ENCODE results near the gene ABHD1.
A peak's percentile ranks its signal among the peaks of the same experiment; 100 is the strongest.
"Not testable (repeated sequence)": the region's sequence is repeated elsewhere in the genome, so short reads cannot be mapped to it uniquely, and the experiment has no call there.

Gene ABHD1

DNA sequence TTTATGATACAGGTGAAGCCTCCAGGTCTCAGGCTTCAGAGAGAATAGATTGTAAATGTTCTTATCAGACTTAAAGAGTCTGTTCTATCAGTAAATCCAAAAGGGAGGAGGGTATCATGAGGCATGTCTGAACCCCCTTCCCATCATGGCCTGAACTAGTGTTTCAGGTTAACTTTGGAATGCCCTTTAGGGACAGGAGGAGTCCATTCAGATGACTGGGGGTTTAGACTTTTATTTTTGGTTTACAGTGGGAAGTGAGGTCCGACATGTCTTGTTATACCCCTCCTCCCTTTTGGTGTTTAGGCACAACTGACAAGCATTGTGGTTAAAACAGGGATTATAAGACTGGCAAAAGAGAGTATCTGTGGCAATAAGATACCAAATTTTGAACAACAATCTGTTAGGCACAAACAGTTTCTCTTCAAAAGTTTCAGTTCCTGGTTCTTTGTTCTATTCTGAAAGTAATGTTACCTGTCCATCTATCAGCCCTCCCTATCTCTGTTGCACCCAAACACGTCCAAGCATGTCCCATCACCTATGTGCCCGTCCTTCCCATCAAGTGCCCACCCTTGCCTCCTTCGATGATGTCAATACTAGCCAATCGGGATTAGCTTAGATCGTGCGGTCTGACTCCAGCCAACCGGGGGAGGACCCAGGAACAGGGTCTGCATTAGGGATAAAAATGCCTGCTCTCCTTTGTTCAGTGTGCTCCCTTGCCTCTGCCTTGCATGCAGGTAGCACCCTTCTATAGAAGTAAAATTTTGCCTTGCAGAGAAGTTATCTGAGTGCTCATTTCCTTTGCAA lies 41.5 kb downstream of the ABHD1 start:
- peak; percentile 32 for DNase-seq (ENCODE audit: low spot score)

DNA sequence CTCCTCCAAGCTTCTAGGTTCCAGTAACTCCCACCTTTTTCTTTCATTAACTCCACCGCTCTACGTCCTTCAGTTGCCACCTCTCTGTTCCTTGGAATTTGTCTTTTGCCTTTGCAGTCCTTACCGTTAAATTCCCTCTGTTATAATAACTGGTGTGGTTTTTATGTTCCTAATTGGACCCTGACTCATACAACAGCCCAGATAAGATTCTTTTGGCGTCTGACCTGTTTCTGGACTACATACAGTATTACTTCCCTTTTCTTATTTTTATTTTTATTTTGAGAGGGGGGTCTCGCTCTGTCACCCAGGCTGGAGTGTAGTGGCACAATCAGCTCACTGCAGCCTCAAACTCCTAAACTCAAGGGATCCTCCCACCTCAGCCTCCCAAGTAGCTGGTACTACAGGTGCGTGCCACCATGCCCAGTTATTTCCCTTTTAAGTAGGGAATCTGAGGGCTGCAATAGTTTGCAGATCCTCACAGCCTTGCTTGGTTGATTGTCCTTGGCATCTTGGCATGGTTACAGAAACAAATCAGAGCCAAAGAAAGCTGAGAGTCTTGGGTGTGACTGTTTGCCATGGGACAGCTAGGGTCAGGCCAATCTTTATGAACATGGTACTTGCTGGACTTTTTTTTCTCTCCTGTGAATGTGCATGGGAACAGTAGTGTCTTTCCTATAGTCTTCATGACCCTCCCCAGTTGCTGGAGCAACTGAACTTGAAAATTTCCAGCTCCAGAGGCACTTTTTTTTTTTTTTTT lies 47.1 kb downstream of the ABHD1 start:
- DNase-seq (ENCODE audit: low spot score), result no peak

DNA sequence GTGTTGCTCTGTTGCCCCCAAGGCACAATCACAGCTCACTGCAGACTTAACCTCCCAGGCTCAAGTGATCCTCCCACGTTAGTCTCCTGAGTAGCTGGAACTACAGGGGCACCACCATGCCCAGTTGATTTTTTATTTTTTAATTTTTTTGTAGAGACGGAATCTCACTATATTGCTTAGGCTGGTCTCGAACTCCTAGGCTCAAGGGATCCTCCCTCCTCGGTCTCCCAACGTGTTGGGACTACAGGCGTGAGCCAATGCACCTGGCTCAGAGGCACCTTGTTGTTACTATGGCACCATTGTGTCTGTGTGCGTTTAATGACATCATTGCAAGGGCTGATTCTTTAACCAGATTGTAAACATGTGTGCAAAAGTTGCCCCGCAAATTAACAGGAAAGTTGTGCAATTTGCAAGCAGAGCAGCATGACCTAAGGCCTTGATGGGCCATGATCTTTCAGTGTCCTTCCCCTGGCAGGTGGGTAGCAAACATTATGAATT lies 47.8 kb downstream of the ABHD1 start:
- DNase-seq (ENCODE audit: low spot score), result no peak

DNA sequence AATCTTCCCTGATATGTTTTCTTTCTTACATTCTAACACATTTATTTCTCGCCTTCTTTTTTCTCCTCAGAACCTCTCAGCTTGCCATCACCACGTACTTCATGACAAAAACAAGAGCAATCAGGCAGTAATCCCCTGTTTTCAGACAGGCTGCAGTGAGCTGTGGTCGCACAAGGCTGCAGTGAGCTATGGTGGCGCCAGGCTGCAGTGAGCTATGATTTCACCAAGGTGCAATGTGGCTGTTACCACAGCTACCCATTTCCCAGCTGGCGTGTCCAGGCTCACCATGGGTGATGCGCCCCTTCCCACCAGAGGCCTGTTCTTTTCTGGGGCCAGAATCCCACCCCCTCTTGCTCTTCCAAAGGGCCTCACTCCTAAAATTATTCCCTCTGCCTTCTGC lies 51.0 kb downstream of the ABHD1 start:
- DNase-seq (ENCODE audit: low spot score), result no peak

DNA sequence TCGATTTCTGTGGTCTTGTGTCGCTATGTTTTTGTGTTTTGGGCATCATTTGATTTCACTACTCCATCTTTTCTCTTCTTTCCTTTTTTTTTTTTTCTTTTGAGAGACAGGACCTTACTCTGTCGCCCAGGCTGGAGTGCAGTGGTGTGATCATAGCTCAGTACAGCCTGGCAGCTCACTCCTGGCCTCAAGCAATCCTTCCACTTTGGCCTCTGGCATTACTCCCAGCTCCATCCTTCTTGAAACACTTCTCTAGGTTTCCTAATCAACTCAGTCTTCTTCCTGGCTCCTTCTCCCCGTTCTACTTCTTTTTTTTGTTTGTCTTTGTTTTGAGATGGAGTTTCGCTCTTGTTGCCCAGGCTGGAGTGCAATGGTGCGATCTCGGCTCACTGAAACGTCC lies 51.7 kb downstream of the ABHD1 start:
- no peak for DNase-seq (ENCODE audit: low spot score)

DNA sequence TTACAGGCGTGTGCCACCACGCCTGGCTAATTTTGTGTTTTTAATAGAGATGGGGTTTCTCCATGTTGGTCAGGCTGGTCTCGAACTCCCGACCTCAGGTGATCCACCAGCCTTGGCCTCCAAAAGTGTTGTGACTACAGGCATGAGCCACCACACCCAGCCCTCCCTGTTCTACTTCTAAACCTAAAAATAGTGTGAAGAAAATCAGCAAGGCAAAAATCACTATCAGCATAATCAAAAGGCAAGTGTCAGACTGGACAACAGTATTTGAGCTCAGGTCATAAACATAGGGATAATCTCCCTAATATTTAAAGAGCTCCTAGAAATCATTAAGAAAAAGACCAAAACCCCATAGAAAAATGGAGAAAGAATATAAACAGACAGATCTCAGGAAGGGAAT lies 52.2 kb downstream of the ABHD1 start:
- not testable (repeated sequence) for DNase-seq (ENCODE audit: low spot score)

DNA sequence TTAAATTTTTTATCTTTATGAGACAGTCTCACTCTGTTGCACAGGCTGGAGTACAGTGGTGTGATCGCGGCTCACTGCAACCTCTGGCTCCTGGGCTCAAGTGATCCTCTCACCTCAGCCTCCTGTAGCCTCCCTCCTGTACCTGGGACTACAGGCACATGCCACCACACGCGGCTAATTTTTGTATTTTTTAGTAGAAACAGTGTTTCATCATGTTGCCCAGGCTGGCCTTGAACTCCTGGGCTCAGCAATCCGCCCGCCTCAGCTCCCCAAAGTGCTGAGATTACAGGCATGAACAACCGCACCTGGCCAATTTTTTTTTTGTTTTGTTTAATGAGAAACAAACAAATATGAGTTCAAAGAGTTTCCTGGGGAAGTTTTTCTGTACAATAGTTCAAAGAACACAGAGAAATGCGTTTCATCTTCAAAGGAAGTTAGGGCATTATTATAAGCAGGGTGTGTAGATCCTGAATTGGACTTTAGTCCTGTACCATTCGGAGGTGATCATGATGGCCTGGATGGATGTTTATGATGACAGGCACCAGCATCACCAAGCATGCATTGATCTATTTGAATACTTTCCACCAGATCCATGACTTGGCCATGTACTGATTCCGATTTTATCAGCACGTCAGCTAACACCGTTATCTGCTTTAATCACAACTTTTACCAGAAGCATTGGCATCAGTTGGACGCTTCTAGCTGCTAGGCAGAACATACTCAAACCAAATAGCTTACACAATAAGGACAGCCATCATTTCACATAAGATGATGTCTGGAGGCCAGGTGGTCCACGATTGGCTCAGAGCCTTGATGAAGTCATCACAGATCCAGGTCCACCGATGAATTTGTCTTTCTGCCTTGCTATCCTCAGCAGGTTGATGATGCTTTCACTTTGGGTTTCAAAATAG lies 54.1 kb downstream of the ABHD1 start:
- no peak for DNase-seq (ENCODE audit: low spot score)

DNA sequence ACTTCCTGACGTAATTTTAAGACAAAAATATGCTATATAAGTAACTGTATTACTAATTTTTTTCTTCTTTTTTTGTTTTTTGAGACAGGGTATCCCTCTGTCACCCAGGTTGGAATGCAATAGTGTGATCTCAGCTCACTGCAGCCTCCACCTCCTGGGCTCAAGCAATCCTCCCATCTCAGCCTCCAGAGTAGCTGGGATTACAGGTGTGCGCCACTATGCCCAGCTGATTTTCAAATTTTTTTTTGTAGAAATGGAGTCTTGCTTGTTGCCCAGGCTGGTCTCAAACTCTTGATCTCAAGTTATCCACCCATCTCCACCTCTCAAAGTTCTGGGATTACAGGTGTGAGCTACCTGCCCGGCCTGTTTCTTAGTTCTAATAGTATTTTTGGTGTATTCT lies 54.9 kb downstream of the ABHD1 start:
- no peak for DNase-seq (ENCODE audit: low spot score)

DNA sequence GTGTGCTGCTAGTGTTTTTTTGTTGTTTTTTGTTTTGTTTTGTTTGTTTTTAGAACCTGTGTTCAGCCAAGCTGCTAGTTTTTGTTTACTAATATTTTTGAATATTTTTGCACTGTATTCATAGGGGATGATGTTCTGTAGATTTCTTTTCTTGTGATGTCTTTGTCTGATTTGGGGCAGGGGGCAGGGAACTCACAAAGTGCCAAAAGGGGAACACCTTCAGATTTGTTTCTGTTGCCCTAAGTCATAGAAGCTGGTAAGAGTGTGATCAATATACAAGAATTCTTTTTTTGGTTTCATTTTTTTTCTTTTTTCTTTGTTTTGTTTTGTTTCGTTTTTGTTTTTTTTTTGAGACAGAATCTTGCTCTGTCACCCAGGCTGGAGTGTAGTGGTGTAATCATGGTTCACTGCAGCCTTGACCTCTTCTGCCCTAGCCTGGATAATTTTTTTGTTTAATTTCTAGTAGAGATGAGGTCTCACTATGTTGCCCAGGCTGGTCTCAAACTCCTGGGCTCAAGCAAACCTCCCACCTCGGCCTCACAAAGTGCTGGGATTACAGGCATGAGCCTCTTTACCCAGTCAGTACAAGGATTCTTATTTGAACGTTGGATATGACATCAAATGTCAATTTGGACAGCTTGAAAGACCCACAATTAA lies 55.9 kb downstream of the ABHD1 start:
- DNase-seq (ENCODE audit: low spot score), result no peak

Data from germinal center (tissue), 1 donor.